ENCODE measurements around the gene ENTR1.

The ENTR1 gene

DNA sequence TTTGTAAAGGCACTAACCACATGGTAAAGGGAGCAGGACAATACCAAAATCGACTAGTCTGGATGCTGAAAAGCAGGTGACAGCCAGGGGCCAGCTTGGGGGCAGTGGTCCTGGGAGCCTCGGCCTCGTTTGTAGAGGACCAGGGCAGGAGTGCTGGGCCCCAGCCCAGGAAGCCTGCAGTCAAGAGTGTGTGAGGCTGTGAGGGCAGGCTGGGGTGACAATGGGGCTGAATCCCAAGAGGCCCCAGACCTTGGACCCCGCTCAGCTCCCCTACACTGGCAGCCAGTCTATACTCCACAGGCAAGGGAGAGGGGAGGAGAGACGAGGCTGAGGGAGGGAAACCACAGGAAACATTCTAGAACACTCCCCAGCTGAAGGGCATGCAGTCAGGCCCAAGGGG is 31.9 kb upstream of the ENTR1 start:
- ATAC-seq: no peak
- H3K4me3 Mint-ChIP-seq: peak overlapping the region in 1 of 2 donors; percentile 15
- H3K9me3 Mint-ChIP-seq: no peaks in the 10 kb centered on the region
- no peak for DNase-seq
- peak overlapping the region in 1 of 2 donors; percentile 33 for H3K27ac Mint-ChIP-seq
- H3K4me1 Mint-ChIP-seq: peaks cover 20% of the 10 kb centered on the region
- no peaks in the 10 kb centered on the region for H3K27me3 Mint-ChIP-seq

DNA sequence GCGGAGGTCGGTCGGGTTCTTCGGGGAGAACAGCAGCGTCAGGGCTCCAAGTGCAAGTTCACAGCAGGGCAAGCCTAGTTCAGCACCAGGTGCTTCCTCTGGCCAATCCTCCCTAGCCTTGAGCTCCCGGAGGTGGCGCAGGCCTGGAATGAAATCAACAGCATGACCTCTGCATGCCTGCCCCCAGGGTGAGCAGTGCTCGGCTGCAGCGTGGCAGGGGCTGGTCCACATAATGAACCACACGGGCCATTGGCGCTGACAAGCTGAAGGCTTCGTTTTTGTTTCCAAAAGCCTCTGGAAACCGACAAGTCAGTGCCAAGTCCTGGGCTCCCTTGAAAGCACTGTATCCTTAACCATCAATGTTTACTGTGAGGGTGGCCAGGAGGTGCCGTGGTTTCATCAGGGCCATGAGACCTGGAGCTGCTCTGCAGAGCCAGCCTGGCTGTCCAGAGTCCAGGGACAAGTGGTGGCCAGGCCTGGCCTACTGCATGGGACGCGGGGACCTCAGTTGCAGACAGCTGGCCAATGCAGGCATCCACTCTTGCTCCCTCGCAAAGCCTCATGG is 31.3 kb upstream of the ENTR1 start:
- Mint-ChIP-seq H3K9me3 (no peaks in the 10 kb centered on the region), H3K4me1 (peaks cover 25% of the 10 kb centered on the region), H3K4me3 (no peak overlapping the region), H3K27ac (no peak overlapping the region), H3K27me3 (no peaks in the 10 kb centered on the region)
- ATAC-seq (no peak), DNase-seq (no peak)

DNA sequence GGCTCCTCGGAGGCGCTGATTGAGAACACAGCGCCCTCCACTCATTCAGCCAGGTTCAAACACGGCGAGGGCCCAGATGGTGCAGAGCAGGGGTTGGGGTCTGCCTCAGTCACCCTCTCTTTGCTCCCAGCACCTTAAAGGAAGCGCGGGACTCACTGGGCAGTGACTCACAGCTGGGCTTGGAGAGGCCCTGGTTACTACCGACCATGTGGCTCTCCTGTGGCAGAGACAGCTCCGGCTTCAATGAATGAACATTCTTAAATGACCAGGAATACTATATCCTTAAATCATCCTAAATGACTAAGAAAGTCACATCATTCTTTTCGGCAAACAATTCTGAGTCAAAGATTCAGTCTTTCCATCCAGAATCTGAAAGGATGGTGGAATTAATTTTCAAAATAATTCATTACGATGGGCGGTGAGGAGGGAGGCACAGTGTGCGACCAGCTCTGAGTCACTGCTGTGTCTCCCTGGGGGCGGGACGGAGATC is 30.8 kb upstream of the ENTR1 start:
- H3K4me1 Mint-ChIP-seq: peaks cover 30% of the 10 kb centered on the region
- no peaks in the 10 kb centered on the region for H3K9me3 Mint-ChIP-seq
- H3K4me3 Mint-ChIP-seq: no peak overlapping the region
- ATAC-seq (no peak), DNase-seq (no peak)
- H3K27me3 Mint-ChIP-seq: no peaks in the 10 kb centered on the region
- no peak overlapping the region for H3K27ac Mint-ChIP-seq

DNA sequence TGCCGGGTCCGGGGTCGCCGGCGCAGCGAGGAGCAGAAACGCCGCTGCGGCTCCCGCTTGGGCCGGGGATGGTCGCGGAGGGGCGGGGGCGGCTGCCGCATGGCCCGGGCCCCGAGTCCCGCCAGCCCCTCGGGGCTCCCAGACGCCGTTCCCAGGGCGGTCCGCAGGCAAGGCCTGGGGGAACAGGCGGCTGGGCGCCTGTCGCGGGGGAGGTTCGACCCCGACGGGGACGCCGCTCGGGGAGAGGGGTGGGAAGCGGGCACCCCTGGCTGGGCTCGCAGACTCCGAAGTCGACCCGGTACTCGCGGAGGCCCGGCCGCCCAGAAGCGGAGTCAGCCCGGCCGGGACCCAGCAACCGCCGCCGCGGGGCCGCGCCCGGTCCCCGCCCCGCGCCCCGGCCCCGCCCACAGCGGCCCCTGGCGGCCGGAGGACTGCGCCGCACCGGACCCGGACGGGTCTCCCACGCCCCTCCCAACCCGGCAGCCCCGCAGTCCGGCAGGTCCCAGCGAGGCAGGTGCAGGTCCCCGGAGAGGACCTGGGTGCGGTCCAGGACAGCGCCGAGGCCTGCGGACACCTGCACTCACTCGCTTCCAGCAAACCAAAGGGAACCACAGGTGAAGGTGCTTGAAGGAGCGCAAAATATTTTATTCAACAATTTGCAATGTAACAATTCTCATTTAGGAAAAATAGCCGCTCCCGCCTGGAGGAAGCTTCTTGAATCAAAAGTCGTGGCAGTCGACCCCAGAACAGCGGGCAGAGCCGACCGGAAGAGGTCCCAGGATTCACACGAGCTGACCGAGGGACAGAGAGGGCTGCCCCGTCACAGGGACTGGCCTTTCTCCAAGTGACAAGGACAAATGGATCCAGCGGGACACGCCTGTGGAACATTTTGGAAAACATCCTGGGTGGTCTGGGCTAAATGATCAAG is 29.3 kb upstream of the ENTR1 start, which contains the start of gene INPP5E:
TSS of gene INPP5E (minus strand) at position 365 of the 928 bp plus-strand sequence. CDS start 426 bp downstream, outside the sequence.
- no peaks in the 10 kb centered on the region for H3K27me3 Mint-ChIP-seq
- no peaks in the 10 kb centered on the region for H3K9me3 Mint-ChIP-seq
- ATAC-seq (peak; percentile 84), DNase-seq (peak; percentile 81 to 91)
- peak within 1 kb of the TSS; percentile 86 to 89 for H3K4me3 Mint-ChIP-seq
- H3K27ac Mint-ChIP-seq: peak within 1 kb of the TSS in 1 of 2 donors; percentile 96
- H3K4me1 Mint-ChIP-seq: peaks cover 37% of the 10 kb centered on the region

GRCh38 chr9:136438548-136439480 is 28.4 kb upstream of the ENTR1 start:
- DNase-seq: peak; percentile 68 to 70
- peak; percentile 83 for ATAC-seq
- Mint-ChIP-seq H3K4me1 (peaks cover 32% of the 10 kb centered on the region), H3K4me3 (peak overlapping the region; percentile 86 to 89), H3K27me3 (no peaks in the 10 kb centered on the region), H3K27ac (peak overlapping the region; percentile 78 to 96), H3K9me3 (no peaks in the 10 kb centered on the region)

- Mint-ChIP-seq H3K4me1 (peaks cover 29% of the 10 kb centered on the region), H3K27ac (peak overlapping the region; percentile 78 to 96), H3K9me3 (no peaks in the 10 kb centered on the region), H3K27me3 (no peaks in the 10 kb centered on the region), H3K4me3 (peak overlapping the region; percentile 86 to 89)
- ATAC-seq: no peak
- no peak for DNase-seq
These were observed 27.6 kb upstream of the ENTR1 start for GRCh38 chr9:136437839-136438547.

GRCh38 chr9:136437430-136437829 is 27.0 kb upstream of the ENTR1 start:
- peaks cover 29% of the 10 kb centered on the region for H3K4me1 Mint-ChIP-seq
- peak overlapping the region; percentile 86 to 89 for H3K4me3 Mint-ChIP-seq
- no peak for ATAC-seq
- H3K27me3 Mint-ChIP-seq: no peaks in the 10 kb centered on the region
- DNase-seq: no peak
- no peaks in the 10 kb centered on the region for H3K9me3 Mint-ChIP-seq
- H3K27ac Mint-ChIP-seq: no peak overlapping the region

GRCh38 chr9:136436055-136436634 is 25.7 kb upstream of the ENTR1 start:
- H3K27me3 Mint-ChIP-seq: no peaks in the 10 kb centered on the region
- H3K4me1 Mint-ChIP-seq: peaks cover 29% of the 10 kb centered on the region
- H3K27ac Mint-ChIP-seq: no peak overlapping the region
- ATAC-seq (no peak), DNase-seq (no peak)
- H3K4me3 Mint-ChIP-seq: peak overlapping the region in 1 of 2 donors; percentile 3
- H3K9me3 Mint-ChIP-seq: no peaks in the 10 kb centered on the region

DNA sequence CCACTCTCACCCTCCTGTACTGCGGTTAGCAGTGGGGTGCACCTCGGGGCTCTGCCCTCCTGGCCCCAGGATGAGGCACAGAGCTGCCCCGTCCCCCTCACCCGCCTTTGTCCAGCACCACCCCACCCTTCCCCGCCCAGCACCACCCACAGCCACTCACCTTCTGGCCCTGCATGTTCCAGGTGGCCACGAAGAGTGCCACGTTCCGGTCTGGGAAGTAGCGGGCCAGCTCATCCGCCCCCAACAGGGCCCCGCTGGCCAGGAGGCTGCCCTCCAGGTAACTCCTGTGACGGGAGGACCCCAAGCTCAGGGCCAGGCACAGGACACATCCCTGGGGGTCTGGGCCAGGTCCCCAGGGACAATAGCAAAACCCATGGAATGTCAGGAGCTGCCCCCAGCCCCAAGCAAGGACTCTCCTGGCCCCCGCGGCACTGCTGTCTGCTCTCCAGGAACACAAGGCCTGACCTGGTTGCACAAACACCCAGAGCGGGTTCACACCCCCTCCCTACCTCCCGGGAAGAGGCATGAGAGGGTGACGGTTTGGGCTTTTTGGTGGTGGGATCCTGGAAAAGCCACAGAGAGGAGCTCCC is 24.3 kb upstream of the ENTR1 start:
- no peak for DNase-seq
- Mint-ChIP-seq H3K27ac (no peak overlapping the region), H3K27me3 (no peaks in the 10 kb centered on the region), H3K9me3 (no peaks in the 10 kb centered on the region), H3K4me1 (peaks cover 29% of the 10 kb centered on the region), H3K4me3 (no peak overlapping the region)
- no peak for ATAC-seq

DNA sequence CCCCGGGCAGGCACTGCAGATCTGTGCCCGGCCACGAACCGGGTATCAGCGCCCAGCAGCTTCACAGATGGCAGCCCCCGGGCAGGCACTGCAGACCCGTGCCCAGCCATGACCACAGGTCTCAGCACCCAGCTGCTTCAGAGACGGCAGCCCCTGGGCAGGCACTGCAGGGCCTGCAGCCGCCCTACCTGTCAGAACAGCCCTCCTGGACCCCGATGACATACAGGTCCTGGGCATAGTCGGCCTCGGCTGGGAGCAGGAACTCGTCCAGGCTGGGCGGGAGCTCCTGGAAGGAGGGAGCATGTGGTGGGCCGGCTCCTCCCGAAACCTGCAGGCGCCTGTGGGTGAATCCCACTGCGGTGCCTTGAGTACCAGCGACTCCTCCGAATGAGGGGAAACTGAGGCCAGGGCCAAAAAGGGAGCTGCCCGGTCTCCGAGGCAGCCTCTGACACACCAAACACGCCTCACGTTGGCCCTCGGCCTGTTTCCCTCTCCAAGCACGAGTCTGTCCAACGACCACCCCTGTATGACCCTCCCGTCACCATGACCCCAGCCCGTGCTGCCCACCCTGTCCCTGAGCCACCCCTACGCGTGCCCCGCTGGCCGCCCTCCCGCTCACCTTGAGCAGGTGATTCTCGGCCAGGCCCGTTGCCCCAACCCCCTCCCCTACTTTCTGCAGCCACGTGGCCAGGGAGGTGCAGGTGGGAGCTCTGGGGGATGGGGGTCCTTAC is 23.6 kb upstream of the ENTR1 start:
- no peak for ATAC-seq
- H3K27me3 Mint-ChIP-seq: no peaks in the 10 kb centered on the region
- no peak for DNase-seq
- peak overlapping the region in 1 of 2 donors; percentile 59 for H3K27ac Mint-ChIP-seq
- no peak overlapping the region for H3K4me3 Mint-ChIP-seq
- peaks cover 29% of the 10 kb centered on the region for H3K4me1 Mint-ChIP-seq
- H3K9me3 Mint-ChIP-seq: no peaks in the 10 kb centered on the region

- ATAC-seq: no peak
- no peaks in the 10 kb centered on the region for H3K9me3 Mint-ChIP-seq
- H3K27me3 Mint-ChIP-seq: no peaks in the 10 kb centered on the region
- no peak for DNase-seq
- no peak overlapping the region for H3K27ac Mint-ChIP-seq
- no peak overlapping the region for H3K4me3 Mint-ChIP-seq
- peaks cover 26% of the 10 kb centered on the region for H3K4me1 Mint-ChIP-seq
These were observed 22.8 kb upstream of the ENTR1 start for GRCh38 chr9:136433043-136433715.

- H3K4me1 Mint-ChIP-seq: peaks cover 20% of the 10 kb centered on the region
- no peak for DNase-seq
- H3K27me3 Mint-ChIP-seq: no peaks in the 10 kb centered on the region
- peak overlapping the region in 1 of 2 donors; percentile 93 for H3K27ac Mint-ChIP-seq
- no peak overlapping the region for H3K4me3 Mint-ChIP-seq
- ATAC-seq: no peak
- H3K9me3 Mint-ChIP-seq: no peaks in the 10 kb centered on the region
These were observed 22.2 kb upstream of the ENTR1 start for GRCh38 chr9:136432591-136432990.

DNA sequence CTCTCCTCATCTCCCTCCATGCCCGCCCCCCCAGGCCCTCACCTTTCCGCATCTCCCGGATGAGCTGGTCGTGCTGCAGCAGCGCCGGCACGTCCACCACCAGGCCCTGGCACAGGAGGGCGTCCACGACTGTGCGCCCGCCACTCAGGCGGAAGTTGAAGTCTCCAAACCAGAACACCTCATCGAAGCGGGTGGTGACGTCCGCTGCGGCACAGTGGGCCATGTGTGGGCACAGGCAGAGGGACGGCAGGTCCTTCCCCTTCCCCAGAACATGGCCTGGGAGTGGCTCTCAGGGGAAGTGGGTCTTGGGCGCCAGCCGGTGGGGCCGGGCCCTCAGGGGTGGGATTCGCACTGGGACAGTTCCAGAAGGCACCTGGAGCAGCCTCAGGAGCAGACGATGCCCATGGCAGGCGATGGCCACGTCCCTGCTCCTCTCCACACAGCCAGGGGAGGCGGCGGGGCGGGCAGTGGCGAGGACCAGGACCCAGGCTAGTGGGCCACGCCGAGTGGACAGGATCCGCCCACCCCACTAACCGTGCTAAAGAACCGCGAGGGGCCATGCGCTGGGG is 21.5 kb upstream of the ENTR1 start:
- Mint-ChIP-seq H3K4me3 (no peak overlapping the region), H3K27ac (no peak overlapping the region), H3K27me3 (no peaks in the 10 kb centered on the region), H3K4me1 (peaks cover 13% of the 10 kb centered on the region), H3K9me3 (no peaks in the 10 kb centered on the region)
- no peak for ATAC-seq
- DNase-seq: no peak
